PC-9 (cell line): ENCODE measurements around the gene KCNJ5. TPM values are rescaled to one million over a fixed set of nuclear protein-coding genes. Genes with fewer than 3 reads are reported as not detected.

ENCODE experiments used
- BruUV-seq: library from RNA; stranded (reverse); fragments of 400-500 nt; replicated peaks from 2 replicates; lab custom pipeline; 2021; lab: Mats Ljungman, UMichigan
- CTCF ChIA-PET: fragments of 300-600 bp; sonication (Branson Sonifier 250); formaldehyde crosslinking; loops from one replicate; lab custom pipeline; 2022; ENCODE audit warnings: antibody characterized with exemption; lab: Charles Lee
- POLR2A ChIA-PET: fragments of 300-600 bp; sonication (Branson Sonifier 250); formaldehyde crosslinking; loops from one replicate; lab custom pipeline; 2022; ENCODE audit warnings: antibody characterized with exemption; ENCODE audit not compliant: unreplicated experiment; lab: Charles Lee
- DNase-seq, 2 experiments: peaks; one replicate each; pipeline versions ENCODE4 v3.0.0 to v3.0.0-alpha.2; 2015 to 2022; ENCODE audit warnings: mixed read lengths in 1 of 2
- H2AFZ ChIP-seq: fragments of 200-600 bp; sonication (generic); 2 replicates; pipeline ENCODE4 v1.8.1; 2017; ENCODE audit warnings: antibody characterized with exemption
- H3F3A ChIP-seq: fragments of 200-600 bp; sonication (generic); 2 replicates; pipeline ENCODE4 v1.8.1; 2017; ENCODE audit warnings: antibody characterized with exemption, mild to moderate bottlenecking, low read depth; ENCODE audit not compliant: insufficient read depth
- H3K27ac ChIP-seq: fragments of 200-600 bp; sonication (generic); 2 replicates; pipeline ENCODE4 v1.6.1; 2016; ENCODE audit warnings: mixed run types
- H3K27me3 ChIP-seq: fragments of 200-600 bp; sonication (generic); 2 replicates; pipeline ENCODE4 v1.6.1; 2016; ENCODE audit warnings: low read depth, mixed run types; ENCODE audit not compliant: insufficient read depth
- H3K36me3 ChIP-seq: fragments of 200-600 bp; sonication (generic); 2 replicates; pipeline ENCODE4 v1.6.1; 2016; ENCODE audit warnings: low read depth, mixed run types
- H3K4me1 ChIP-seq: fragments of 200-600 bp; sonication (generic); replicated peaks from 2 replicates; pipeline ENCODE4 v1.6.1; 2016; ENCODE audit warnings: mixed run types; ENCODE audit not compliant: insufficient read depth
- H3K4me2 ChIP-seq: fragments of 200-600 bp; sonication (generic); 2 replicates; pipeline ENCODE4 v1.6.1; 2017; ENCODE audit warnings: mixed run types
- H3K4me3 ChIP-seq: fragments of 200-600 bp; sonication (generic); 2 replicates; pipeline ENCODE4 v1.6.1; 2016; ENCODE audit warnings: mixed run types
- H3K79me2 ChIP-seq: fragments of 200-600 bp; sonication (generic); 2 replicates; pipeline ENCODE4 v1.6.1; 2017; ENCODE audit warnings: low read depth, mixed run types
- H3K9me2 ChIP-seq: fragments of 200-600 bp; sonication (generic); 2 replicates; pipeline ENCODE4 v1.8.1; 2017; ENCODE audit warnings: mild to moderate bottlenecking; ENCODE audit not compliant: insufficient read depth
- H3K9me3 ChIP-seq: fragments of 200-600 bp; sonication (generic); 2 replicates; pipeline ENCODE4 v1.8.1; 2016; ENCODE audit warnings: low read depth; ENCODE audit not compliant: insufficient read depth
- H4K20me1 ChIP-seq: fragments of 200-600 bp; sonication (generic); 2 replicates; pipeline ENCODE4 v1.8.1; 2017; ENCODE audit not compliant: insufficient read depth
- EZH2 ChIP-seq: fragments of 200-600 bp; sonication (generic); IDR thresholded peaks from 2 replicates; pipeline ENCODE4 v1.8.0; 2017; ENCODE audit warnings: antibody characterized with exemption, low read depth
- intact Hi-C: fragments of 100-400 bp; cut with micrococcal nuclease; formaldehyde crosslinking; loops from one replicate; pipeline ENCODE4 v1.10.0; 2022; ENCODE audit not compliant: unreplicated experiment
- total RNA-seq: library from RNA; stranded (reverse); gene quantifications from 2 replicates; pipeline ENCODE4 v1.2.3, GENCODE V29; 2021
- TF ChIP-seq, protein P1 (sequence below): fragments of 200-600 bp; sonication (generic); conservative IDR thresholded peaks from 2 replicates; pipeline ENCODE4 v1.6.1; 2017; ENCODE audit warnings: mixed run types, antibody characterized with exemption, mild to moderate bottlenecking, moderate library complexity

KCNJ5 gene
- total RNA-seq, 1 experiment from 2014 or later, result 0.11 TPM

DNA sequence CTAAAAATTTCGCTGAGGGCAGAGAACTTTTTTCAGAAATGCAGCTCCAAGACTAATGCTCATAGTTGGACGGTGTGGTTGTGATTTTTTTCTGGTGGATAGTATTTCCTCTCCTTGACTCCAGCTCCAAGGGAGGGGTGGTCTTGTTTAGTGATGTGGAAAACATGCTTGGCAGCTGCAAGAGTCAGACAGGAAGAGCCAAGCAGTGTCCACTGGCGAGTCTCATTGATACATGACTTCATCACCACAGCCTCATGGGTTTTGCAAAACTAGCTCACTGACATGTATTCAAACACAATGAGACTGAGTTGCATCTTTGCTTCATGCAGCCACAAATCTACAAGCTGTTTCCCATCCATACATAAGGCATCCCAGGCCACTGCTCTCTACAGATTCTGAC lies 16.7 kb upstream of the KCNJ5 start:
- Histone ChIP-seq H2AFZ (no peak overlapping the region), H3K4me3 (no peak overlapping the region), H3K79me2 (no peaks in the 10 kb centered on the region), H3F3A (no peaks in the 10 kb centered on the region), H3K4me1 (no peaks in the 10 kb centered on the region), H3K36me3 (no peaks in the 10 kb centered on the region), H3K4me2 (no peak overlapping the region), H3K9me2 (no peaks in the 10 kb centered on the region), H3K27ac (no peak overlapping the region), H4K20me1 (no peaks in the 10 kb centered on the region), H3K9me3 (no peaks in the 10 kb centered on the region), H3K27me3 (peaks cover 27% of the 10 kb centered on the region)
- no peak for DNase-seq
- TF ChIP-seq, protein P1, sequence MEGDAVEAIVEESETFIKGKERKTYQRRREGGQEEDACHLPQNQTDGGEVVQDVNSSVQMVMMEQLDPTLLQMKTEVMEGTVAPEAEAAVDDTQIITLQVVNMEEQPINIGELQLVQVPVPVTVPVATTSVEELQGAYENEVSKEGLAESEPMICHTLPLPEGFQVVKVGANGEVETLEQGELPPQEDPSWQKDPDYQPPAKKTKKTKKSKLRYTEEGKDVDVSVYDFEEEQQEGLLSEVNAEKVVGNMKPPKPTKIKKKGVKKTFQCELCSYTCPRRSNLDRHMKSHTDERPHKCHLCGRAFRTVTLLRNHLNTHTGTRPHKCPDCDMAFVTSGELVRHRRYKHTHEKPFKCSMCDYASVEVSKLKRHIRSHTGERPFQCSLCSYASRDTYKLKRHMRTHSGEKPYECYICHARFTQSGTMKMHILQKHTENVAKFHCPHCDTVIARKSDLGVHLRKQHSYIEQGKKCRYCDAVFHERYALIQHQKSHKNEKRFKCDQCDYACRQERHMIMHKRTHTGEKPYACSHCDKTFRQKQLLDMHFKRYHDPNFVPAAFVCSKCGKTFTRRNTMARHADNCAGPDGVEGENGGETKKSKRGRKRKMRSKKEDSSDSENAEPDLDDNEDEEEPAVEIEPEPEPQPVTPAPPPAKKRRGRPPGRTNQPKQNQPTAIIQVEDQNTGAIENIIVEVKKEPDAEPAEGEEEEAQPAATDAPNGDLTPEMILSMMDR, result no peak
- TF ChIP-seq EZH2, result no peak
- intact Hi-C loops, result no loop called here
- POLR2A ChIA-PET, result no interaction called here
- BruUV-seq, result no TSS peak
- CTCF ChIA-PET, result no interaction called here

GRCh38 chr11:128876133-128876650 lies 15.0 kb upstream of the KCNJ5 start:
- CTCF ChIA-PET, result no interaction called here
- no TSS peak for BruUV-seq

DNA sequence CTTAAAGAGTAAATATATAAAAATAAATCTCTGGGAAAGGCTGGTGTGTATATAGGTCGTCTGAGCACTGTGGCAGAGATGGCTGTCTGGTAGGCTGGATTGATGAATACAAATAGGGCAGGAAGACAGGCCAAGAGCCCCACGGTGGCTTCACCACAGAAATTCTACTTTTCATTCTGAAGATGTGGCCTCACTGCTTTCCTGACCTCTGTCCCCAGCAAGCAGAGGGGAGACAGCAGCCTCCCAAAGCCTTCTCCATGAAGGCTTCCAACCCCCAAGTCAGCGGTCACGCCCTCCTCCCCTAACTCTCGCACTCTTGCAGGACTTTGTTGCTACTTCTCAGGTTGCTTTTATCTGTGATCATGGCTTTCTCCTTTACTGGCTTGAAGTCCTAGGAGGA lies 13.4 kb upstream of the KCNJ5 start:
- ChIA-PET POLR2A (no interaction called here), CTCF (no interaction called here)
- no peaks in the 10 kb centered on the region for H3K9me2 ChIP-seq
- BruUV-seq, result no TSS peak
- TF ChIP-seq, protein P1, result no peak
- TF ChIP-seq EZH2, result no peak
- H3K4me1 ChIP-seq, result no peaks in the 10 kb centered on the region
- no peaks in the 10 kb centered on the region for H3K9me3 ChIP-seq
- no peak overlapping the region for H3K27ac ChIP-seq
- H3K79me2 ChIP-seq, result no peaks in the 10 kb centered on the region
- H3K4me3 ChIP-seq, result no peak overlapping the region
- H3K36me3 ChIP-seq, result no peaks in the 10 kb centered on the region
- no peaks in the 10 kb centered on the region for H4K20me1 ChIP-seq
- intact Hi-C loops, result no loop called here
- peaks cover 41% of the 10 kb centered on the region for H3K27me3 ChIP-seq
- H2AFZ ChIP-seq, result no peak overlapping the region
- no peak for DNase-seq
- no peaks in the 10 kb centered on the region for H3F3A ChIP-seq
- no peak overlapping the region for H3K4me2 ChIP-seq

More at GRCh38 chr11:128876133-128876650, 15.0 kb upstream of the KCNJ5 start:
- no peaks in the 10 kb centered on the region for H4K20me1 ChIP-seq
- H3K9me3 ChIP-seq, result no peaks in the 10 kb centered on the region
- TF ChIP-seq, protein P1, result no peak
- TF ChIP-seq EZH2, result no peak
- H3K27ac ChIP-seq, result no peak overlapping the region
- intact Hi-C loops, result no loop called here
- no peak overlapping the region for H2AFZ ChIP-seq
- DNase-seq, result no peak
- H3K4me2 ChIP-seq, result no peak overlapping the region
- H3K4me1 ChIP-seq, result no peaks in the 10 kb centered on the region
- H3K79me2 ChIP-seq, result no peaks in the 10 kb centered on the region
- no peaks in the 10 kb centered on the region for H3K36me3 ChIP-seq
- POLR2A ChIA-PET, result no interaction called here
- peaks cover 27% of the 10 kb centered on the region for H3K27me3 ChIP-seq
- no peaks in the 10 kb centered on the region for H3K9me2 ChIP-seq
- H3F3A ChIP-seq, result no peaks in the 10 kb centered on the region
- H3K4me3 ChIP-seq, result no peak overlapping the region
